ENCODE results near the gene CLDN16. TPM values are rescaled to one million over a fixed set of nuclear protein-coding genes. Genes with fewer than 3 reads are reported as not detected.

CLDN16 gene, protein sequence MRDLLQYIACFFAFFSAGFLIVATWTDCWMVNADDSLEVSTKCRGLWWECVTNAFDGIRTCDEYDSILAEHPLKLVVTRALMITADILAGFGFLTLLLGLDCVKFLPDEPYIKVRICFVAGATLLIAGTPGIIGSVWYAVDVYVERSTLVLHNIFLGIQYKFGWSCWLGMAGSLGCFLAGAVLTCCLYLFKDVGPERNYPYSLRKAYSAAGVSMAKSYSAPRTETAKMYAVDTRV
- not detected for total RNA-seq

DNA sequence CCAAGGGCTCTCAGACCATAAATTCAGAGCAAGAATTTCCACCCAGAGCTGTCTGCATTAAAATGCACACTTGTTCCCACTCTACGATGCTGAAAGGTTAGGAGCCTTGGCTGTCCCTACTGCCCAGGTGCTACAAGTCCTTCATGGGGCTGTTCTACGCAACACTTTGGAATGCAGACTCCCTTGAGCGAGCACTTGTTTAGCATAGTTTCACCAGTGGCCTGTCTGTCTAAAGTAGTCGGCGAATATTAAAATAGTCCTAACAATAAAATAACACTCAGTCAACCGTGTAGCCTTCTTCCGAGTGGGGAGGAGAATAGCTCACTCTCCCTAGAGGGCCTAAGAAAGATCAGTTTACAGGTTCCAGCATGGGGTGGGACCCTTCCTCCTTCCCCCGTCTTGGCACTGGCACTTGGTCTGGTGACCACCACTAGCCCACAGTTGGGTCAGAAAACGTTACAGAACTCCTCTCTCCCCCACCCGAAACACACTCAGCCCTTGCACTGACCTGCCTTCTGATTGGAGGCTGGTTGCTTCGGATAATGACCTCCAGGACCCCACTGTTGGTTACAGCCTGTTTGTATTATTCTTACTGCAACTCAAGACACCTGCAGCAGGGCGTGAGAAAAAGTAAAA, at the start of gene CLDN16:
Gene CLDN16, plus strand, starts transcription at position 586 of the 636 bp plus-strand sequence. CDS start 167 bp downstream, outside the sequence.

DNA sequence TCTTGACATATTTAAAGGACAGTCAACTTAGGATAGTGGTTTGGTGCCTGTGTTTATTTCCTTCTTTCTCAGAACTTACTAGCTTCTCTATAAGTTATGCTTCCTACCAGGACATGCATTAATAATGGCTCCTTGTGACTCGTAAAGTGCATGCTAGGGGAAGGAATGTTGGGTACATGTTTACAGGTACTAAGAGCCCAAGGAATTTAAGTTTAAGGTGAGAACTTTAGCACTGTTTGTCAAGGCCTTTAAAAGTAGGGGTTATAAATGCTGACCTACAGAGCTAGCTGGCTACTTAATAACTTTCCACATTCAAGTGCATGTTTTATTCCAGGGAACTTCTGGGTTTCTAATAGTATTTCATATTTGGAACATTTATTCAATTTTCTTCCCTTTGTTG, 61.8 kb downstream of the CLDN16 start, which contains the start of gene TMEM207:
Gene TMEM207, minus strand, starts transcription at position 101 of the 400 bp plus-strand sequence. Its CDS starts 92 bp downstream, at position 9.

Other genes starting within 250 kb of the CLDN16 start
- gene CLDN1, start 65.7 kb upstream of the CLDN16 start, total RNA-seq = 1 to 10 TPM; 2.8 to 8.0 TPM
- not detected for gene TMEM207, start 61.7 kb downstream of the CLDN16 start, total RNA-seq
- gene IL1RAP, start 125.9 kb downstream of the CLDN16 start, total RNA-seq = 100 to 1,000 TPM in 1 of 2 donors, 10 to 100 TPM in 1; 85.3 to 209 TPM

All from melanocyte of skin (primary cell).